Skeletal muscle satellite cell (primary cell): Measurements from ENCODE around the gene NUP133. TPM values are rescaled to one million over a fixed set of nuclear protein-coding genes. Genes with fewer than 3 reads are reported as not detected.

Experiments used
- H3K27me3 ChIP-seq: 2 replicates; pipeline ENCODE4 v1.7.0; 2013; ENCODE audit warnings: low read length; ENCODE audit not compliant: control insufficient read depth, insufficient read depth
- H3K36me3 ChIP-seq: 2 replicates; pipeline ENCODE4 v1.7.0; 2013; ENCODE audit warnings: mild to moderate bottlenecking, control low read depth, low read length; ENCODE audit not compliant: insufficient read depth
- H3K4me1 ChIP-seq: 2 replicates; pipeline ENCODE4 v1.7.0; 2013; ENCODE audit warnings: low read length; ENCODE audit not compliant: control insufficient read depth, insufficient read depth
- H3K4me2 ChIP-seq: 2 replicates; pipeline ENCODE4 v1.7.0; 2013; ENCODE audit warnings: mild to moderate bottlenecking, low read length
- H3K4me3 ChIP-seq: 2 replicates; pipeline ENCODE4 v1.7.0; 2013; ENCODE audit warnings: low read length
- H3K9ac ChIP-seq: 2 replicates; pipeline ENCODE4 v1.7.0; 2013; ENCODE audit warnings: mild to moderate bottlenecking, low read depth, low read length, moderate library complexity
- H3K9me3 ChIP-seq: replicated peaks from 2 replicates; pipeline ENCODE4 v1.7.0; 2013; ENCODE audit warnings: mild to moderate bottlenecking, control low read depth, low read length
- total RNA-seq: library from RNA; depleted of rRNA; stranded (reverse); fragments of >200 nt; gene quantifications from 2 replicates; pipeline ENCODE4 v1.2.3, GENCODE V29; 2012; rRNA removed

Gene NUP133
- 29.4 and 33.6 TPM in 2 replicates for total RNA-seq

GRCh38 chr1:229507951-229508822 lies at the start of gene NUP133:
Gene NUP133, minus strand, starts transcription at chr1:229508341. Its CDS starts 92 bp downstream, at chr1:229508249.
- peak within 1 kb of the TSS; percentile 87 for H3K4me2 ChIP-seq
- H3K9me3 ChIP-seq = no peaks in the 10 kb centered on the region
- peaks cover 21% of the 10 kb centered on the region for H3K4me1 ChIP-seq
- H3K9ac ChIP-seq = peak within 1 kb of the TSS; percentile 89
- H3K4me3 ChIP-seq = peak within 1 kb of the TSS; percentile 86
- no peaks in the 10 kb centered on the region for H3K27me3 ChIP-seq
- no peaks in the 10 kb centered on the region for H3K36me3 ChIP-seq

- Histone ChIP-seq H3K4me3 (peak overlapping the region; percentile 94), H3K9ac (peak overlapping the region; percentile 85), H3K27me3 (no peaks in the 10 kb centered on the region), H3K36me3 (no peaks in the 10 kb centered on the region), H3K4me2 (peak overlapping the region; percentile 93), H3K4me1 (peaks cover 17% of the 10 kb centered on the region), H3K9me3 (no peaks in the 10 kb centered on the region)
Observed at GRCh38 chr1:229557200-229557850, 49.2 kb upstream of the NUP133 start.

DNA sequence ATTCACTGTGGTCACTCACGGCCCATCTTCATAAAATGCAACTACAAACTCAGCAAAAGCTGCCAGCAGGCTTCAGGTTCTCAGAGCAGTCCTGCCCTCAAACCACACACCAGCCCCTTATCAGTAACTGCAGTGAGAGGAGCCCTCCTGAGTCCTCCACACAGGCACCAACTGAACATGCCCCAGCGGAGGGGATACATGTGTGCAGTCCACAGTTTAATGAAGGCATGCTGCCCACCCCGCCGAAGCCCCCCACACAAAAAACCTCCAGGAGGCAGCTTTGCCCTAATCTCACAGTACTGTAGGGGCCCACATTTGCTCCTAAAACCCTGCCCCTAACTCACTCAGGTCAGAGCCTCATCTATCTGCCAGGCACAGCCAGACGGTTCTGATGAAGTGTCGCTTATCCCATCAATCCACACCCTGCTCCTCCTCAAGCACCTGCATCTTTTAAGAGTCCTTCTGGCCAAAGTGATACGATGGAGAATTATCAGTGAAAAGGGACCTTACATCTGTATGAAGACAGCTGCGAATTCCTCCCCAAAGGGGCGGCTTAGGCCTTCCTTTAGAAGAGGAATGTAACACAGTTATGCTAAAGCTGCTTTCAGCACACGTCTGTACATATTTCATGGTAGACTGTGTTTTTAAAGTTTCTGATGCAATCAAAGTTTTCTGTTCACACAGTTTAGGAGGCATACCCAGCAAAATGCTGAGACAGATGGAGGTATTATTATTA lies 46.9 kb upstream of the NUP133 start:
- Histone ChIP-seq H3K4me3 (no peak overlapping the region), H3K36me3 (no peaks in the 10 kb centered on the region), H3K4me1 (peaks cover 17% of the 10 kb centered on the region), H3K9me3 (no peaks in the 10 kb centered on the region), H3K9ac (no peak overlapping the region), H3K4me2 (no peak overlapping the region), H3K27me3 (no peaks in the 10 kb centered on the region)

GRCh38 chr1:229553621-229554130 lies 45.5 kb upstream of the NUP133 start:
- H3K27me3 ChIP-seq = no peaks in the 10 kb centered on the region
- H3K9me3 ChIP-seq = no peaks in the 10 kb centered on the region
- peaks cover 11% of the 10 kb centered on the region for H3K4me1 ChIP-seq
- no peak overlapping the region for H3K9ac ChIP-seq
- peaks cover 6% of the 10 kb centered on the region for H3K36me3 ChIP-seq
- no peak overlapping the region for H3K4me2 ChIP-seq
- no peak overlapping the region for H3K4me3 ChIP-seq

- Histone ChIP-seq H3K9me3 (no peaks in the 10 kb centered on the region), H3K4me1 (peaks cover 11% of the 10 kb centered on the region), H3K4me2 (no peak overlapping the region), H3K27me3 (no peaks in the 10 kb centered on the region), H3K36me3 (peaks cover 6% of the 10 kb centered on the region), H3K4me3 (no peak overlapping the region), H3K9ac (no peak overlapping the region)
Observed at GRCh38 chr1:229552732-229553131, 44.6 kb upstream of the NUP133 start.

- H3K36me3 ChIP-seq = peaks cover 16% of the 10 kb centered on the region
- H3K4me2 ChIP-seq = no peak overlapping the region
- no peaks in the 10 kb centered on the region for H3K4me1 ChIP-seq
- H3K9me3 ChIP-seq = no peaks in the 10 kb centered on the region
- H3K9ac ChIP-seq = no peak overlapping the region
- H3K27me3 ChIP-seq = no peaks in the 10 kb centered on the region
- H3K4me3 ChIP-seq = no peak overlapping the region
Observed at GRCh38 chr1:229550812-229551567, 42.8 kb upstream of the NUP133 start.

GRCh38 chr1:229547542-229547941 lies 39.4 kb upstream of the NUP133 start:
- H3K9ac ChIP-seq = no peak overlapping the region
- no peak overlapping the region for H3K4me2 ChIP-seq
- no peaks in the 10 kb centered on the region for H3K9me3 ChIP-seq
- H3K4me3 ChIP-seq = no peak overlapping the region
- H3K27me3 ChIP-seq = no peaks in the 10 kb centered on the region
- H3K4me1 ChIP-seq = no peaks in the 10 kb centered on the region
- H3K36me3 ChIP-seq = peaks cover 34% of the 10 kb centered on the region

DNA sequence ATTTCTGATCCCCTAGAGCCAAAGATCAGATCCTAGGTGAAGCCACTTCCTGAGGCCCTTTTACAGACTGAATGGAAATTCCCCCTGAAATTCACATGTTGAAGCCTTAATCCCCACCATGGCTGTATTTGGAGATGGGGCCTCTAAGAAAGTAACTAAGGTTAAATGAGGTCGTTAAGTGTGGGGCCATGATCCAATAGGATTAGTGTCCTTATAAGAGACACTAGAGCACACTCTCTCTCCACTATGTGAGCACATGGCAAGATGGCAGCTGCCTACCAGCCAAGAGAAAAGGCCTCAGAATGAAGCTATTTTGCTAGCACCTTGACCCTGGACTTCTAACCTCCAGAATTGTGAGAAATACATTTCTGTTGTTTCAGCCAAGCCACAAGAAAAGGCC lies 36.4 kb upstream of the NUP133 start:
- no peaks in the 10 kb centered on the region for H3K4me1 ChIP-seq
- H3K9ac ChIP-seq = no peak overlapping the region
- no peak overlapping the region for H3K4me2 ChIP-seq
- no peaks in the 10 kb centered on the region for H3K27me3 ChIP-seq
- peaks cover 48% of the 10 kb centered on the region for H3K36me3 ChIP-seq
- H3K4me3 ChIP-seq = no peak overlapping the region
- no peaks in the 10 kb centered on the region for H3K9me3 ChIP-seq

- Histone ChIP-seq H3K27me3 (no peaks in the 10 kb centered on the region), H3K9me3 (no peaks in the 10 kb centered on the region), H3K4me3 (no peak overlapping the region), H3K9ac (no peak overlapping the region), H3K4me2 (no peak overlapping the region), H3K4me1 (no peaks in the 10 kb centered on the region), H3K36me3 (peaks cover 51% of the 10 kb centered on the region)
Observed at GRCh38 chr1:229539863-229540506, 31.8 kb upstream of the NUP133 start.

GRCh38 chr1:229538945-229539344 lies 30.8 kb upstream of the NUP133 start:
- no peaks in the 10 kb centered on the region for H3K27me3 ChIP-seq

More at GRCh38 chr1:229538945-229539344, 30.8 kb upstream of the NUP133 start:
- peaks cover 45% of the 10 kb centered on the region for H3K36me3 ChIP-seq
- no peaks in the 10 kb centered on the region for H3K4me1 ChIP-seq
- no peak overlapping the region for H3K9ac ChIP-seq
- no peak overlapping the region for H3K4me2 ChIP-seq
- H3K9me3 ChIP-seq = no peaks in the 10 kb centered on the region
- H3K4me3 ChIP-seq = no peak overlapping the region
